GM19463 (cell line): ENCODE measurements around the gene HS1BP3.

Experiments
- ATAC-seq: cut with Tn5 transposase; IDR thresholded peaks from one replicate; pipeline ENCODE4 v1.9.1; 2021; ENCODE audit warnings: mild to moderate bottlenecking, moderate library complexity; ENCODE audit not compliant: unreplicated experiment

The HS1BP3 gene

DNA sequence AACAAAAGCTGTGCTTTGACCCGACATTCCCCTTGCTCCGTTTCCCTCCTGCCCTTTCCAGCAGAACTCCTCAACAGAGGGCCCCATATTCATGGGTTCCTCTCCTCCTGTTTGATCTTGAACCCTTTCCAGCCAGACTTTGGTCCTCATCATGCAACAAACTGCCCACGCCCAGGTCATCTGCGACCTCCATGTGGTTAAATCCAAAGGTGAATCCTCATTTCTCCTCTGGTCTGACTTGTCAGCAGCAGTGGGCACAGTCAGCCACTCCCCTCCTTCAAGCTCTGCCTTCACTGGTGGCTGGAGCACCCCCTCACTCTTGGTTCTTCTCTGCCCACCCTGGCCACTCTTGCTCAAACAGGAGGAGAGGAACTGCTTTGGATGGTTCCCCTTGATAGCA is 2.7 kb downstream of the HS1BP3 start:
- no peak for ATAC-seq

DNA sequence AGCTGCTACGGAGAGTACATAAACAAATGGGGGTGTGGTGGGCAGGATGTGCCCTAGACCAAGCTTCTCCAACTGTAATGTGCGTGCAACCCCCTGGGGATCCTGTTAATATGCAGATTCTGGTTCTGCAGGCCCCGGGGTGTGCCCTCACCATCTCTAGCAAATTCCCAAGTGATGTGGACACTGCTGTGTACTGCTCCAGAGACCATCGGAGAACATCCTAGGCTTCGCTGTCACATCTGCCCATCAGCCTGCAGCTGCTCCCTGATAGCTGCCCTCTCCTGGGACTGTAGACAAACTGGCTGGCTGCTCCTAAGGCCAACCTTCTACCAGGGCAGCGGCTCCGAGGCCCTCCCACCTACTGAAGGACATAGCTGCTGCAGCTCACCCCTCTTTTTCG is 3.2 kb downstream of the HS1BP3 start:
- ATAC-seq = no peak

DNA sequence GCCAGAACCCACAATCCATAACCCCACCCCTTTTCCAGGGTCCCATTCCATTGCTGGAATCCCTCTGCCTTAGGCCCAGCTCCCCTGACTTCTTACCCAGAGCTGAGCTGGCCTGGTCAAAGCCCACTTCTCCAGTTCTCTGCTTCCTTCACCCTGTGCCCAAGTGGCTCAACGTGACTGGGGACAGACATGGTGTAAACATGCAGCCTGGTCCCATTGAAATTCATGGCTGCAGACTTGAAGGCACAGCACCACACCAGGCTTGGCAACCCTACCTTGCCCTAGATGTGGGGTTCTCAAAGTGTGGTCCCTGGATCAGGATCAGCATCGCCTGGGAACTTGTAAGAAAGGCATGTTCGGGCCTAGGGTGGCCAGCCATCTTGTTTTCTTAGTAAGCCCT is 3.7 kb downstream of the HS1BP3 start:
- ATAC-seq = no peak

DNA sequence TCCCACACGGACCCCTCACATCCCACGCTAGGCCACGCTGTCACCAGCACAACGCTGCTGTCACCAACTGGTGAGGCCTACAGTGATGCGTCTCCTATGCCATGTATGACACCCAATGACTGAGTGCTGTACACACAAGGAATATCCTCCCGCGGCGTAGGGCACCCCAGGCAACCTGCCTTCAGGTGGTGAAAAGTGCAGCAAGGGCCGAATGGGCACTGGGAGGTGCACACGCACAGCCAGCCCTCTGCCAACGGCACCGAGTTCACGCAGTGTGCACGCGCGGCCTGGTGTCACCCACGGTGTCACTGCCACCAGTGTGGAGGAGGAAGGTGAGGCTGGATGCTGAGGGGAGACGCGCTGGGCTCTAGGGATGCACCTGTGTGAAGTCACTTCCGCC is 4.5 kb downstream of the HS1BP3 start:
- ATAC-seq = no peak

DNA sequence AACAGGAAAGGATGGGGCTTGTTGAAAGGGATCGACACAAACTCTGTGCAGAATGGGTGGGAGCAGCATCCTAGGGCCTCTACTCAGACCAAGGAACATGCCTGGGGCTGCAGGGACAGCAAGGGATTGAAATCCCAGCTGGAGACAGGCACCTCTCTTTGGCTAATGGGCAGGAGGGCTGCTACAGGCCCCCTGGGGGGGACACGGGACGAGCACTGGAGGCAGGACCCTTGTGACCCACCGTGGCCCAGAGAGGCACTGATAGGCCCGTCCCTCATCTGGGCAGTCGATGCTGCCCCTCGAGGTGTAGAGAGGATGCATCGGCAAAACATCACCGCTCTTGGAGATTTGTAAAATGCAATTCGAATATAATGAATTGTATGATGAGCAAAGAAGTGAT is 5.1 kb downstream of the HS1BP3 start:
- no peak for ATAC-seq

DNA sequence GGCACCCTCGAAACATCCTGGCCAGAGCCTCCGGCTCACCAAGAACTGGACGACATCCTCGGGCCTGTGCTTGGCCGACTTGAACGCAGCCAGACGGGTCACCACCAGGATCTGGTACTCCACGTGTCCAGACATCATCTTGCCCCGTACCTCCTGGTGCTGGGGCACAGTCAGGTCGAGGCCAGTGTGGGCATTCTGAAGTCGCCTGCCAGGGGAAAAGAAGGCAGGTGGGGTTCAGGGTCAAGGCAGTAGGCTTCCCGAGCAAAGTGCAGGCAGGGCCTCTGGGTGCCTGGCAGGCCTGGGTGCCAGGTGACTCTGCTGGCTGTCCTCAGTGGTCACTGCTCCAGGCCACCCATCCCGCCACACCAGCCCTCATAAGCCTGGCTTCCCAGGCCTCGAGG is 5.6 kb downstream of the HS1BP3 start:
- no peak for ATAC-seq

DNA sequence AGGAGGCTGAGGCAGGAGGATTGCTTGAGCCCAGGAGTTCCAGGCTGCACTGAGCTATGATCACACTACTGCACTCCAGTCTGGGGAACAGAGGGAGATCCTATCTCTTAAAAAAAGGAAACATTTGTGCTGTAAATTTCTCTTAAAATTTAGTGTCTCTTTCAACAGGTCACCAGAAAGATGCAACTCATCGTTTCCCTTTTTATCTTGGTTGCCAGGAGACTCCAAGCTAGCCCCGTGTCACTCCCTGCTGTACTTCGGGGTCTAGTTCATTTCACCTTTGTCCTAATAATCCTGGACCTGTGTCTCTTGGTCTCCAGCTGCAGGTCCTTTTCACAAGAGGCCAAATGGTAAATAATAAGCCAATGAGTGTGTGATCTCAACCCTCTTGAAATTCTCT is 7.1 kb downstream of the HS1BP3 start:
- ATAC-seq = no peak

DNA sequence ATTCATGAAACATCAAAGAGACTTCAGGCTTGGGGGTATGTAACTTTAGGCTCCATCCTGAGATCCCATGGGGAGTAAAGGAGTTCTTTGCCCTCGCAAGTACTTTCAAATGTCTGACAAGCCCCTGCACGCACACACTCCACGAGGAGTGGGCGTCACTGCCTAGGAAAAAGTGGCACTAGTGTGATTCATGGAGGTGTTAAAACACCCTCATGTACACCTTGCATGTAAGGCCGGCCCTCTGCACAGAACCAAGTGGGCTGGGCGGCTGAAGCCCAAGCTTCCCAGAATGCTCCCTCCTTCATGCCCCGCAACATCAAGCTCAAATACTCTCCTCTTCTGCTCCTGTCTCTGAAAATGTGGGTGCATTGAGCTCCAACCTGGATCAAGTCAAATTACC is 7.8 kb downstream of the HS1BP3 start:
- ATAC-seq = no peak

DNA sequence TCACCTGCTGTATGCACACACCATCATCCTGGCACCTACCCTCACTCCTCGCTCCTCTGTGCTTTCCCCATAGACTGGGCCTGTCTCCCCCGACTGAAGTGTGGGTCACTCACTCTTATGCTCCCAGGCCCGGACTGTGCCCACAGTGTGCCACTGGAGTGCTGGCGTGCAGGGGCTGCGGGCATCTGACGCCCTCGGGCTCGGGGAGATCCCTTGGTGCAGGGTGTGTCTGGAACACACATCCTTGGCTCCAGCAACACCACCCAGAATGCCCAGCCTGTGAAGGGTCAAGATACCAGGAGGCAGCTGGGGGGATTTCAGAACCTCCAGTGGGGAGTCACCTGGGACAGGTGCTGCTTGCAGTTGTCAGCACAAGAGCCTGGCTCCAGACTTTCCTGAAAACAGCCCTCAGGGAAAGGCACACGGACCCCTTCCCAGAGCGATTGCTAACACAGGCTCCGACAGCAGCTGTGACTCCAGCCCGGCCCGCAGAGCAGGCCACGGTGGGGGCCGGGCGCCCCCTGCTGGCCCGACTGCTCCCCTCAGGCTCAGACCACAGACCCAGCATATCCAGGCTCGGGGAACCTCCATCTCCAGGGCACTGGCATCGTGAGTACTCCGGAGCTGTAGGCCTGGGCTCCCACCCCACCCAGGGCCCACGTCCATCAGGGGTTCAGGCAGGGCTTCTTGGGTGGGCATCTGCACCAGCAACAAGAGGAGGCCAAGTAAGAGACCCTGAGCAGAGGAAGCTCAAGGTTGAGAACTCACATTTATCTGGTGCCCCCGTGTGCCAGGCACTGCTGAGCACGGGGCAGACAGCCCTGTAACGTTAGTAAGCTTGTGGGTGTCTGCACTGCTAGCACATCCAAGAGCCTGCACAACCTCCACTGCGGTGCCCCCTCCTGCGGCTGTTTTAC is 8.6 kb downstream of the HS1BP3 start:
- ATAC-seq = peak; percentile 99

DNA sequence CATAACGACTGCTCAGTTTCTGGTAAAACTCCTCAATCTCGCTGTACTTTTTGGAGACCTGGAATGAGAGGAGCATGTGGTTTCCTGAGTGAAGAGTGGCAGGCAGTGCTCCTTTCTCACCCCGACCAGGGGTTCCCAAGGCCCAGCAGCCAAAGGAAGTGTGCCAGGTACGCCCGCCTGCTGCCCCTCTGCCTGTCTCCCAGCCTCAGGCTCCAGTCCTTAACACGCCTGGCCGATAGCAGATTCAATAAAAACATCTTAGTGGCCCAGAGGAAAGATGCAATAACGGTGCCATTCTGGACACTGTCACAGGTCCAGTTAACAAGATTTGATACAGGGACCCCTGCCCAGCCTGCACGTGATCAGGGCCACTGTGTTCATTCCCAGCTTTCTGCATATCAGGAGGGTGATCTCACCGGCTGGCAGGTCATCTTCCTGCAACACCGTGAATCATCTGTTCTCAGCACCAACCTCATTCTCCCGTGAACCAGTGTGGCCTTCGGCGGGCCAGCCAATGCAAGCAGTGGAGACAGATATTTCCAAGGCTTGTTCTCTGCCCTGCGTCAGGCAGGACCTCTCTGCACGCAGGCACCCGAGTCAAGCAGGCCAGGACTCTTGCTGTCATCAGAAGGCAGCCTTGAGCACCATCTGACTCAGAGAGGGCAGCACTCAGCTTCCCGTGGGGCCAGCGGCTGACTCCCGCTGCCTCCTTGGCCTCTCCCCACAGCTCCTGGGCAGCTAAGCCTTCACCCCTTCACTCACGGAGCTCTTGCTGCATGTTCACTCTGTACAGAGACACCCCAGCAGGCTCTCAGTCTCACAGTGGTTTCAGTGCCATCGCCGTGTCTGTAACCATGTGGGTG is 9.5 kb downstream of the HS1BP3 start:
- ATAC-seq = no peak

DNA sequence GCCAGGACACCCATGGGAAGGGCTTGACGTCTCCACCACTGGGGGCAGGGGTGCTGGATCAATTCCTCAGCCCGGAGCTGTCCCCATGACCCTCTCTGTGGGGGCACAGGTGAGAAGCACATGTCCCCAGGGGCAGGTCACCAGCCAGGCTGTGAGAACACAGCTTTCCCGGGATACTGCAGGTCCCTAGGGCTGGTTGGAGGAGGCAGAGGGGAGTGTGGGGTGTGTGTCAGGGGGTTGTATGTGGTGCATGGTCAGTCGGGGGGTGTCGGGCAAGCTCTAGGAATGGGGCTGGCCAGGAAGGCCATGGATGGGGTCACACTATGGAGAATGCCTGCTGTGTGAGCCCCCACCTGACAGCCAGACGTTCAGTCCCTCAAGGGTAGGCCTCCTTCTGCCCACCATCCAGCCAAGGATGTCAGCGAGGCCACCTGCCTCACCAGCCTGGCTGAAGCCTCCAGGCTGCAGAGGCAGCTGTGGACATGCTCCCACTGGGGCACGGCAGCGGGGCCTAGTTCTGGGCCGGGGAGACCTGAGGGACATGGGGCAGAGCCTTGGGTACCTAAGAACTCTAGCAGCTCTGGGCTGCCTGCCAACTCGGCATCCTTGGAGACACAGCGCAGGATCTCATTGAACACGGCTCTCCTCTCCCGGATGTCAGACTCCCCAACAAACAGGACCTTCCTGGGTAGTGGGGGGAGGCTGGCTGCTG is 10.3 kb downstream of the HS1BP3 start:
- no peak for ATAC-seq

DNA sequence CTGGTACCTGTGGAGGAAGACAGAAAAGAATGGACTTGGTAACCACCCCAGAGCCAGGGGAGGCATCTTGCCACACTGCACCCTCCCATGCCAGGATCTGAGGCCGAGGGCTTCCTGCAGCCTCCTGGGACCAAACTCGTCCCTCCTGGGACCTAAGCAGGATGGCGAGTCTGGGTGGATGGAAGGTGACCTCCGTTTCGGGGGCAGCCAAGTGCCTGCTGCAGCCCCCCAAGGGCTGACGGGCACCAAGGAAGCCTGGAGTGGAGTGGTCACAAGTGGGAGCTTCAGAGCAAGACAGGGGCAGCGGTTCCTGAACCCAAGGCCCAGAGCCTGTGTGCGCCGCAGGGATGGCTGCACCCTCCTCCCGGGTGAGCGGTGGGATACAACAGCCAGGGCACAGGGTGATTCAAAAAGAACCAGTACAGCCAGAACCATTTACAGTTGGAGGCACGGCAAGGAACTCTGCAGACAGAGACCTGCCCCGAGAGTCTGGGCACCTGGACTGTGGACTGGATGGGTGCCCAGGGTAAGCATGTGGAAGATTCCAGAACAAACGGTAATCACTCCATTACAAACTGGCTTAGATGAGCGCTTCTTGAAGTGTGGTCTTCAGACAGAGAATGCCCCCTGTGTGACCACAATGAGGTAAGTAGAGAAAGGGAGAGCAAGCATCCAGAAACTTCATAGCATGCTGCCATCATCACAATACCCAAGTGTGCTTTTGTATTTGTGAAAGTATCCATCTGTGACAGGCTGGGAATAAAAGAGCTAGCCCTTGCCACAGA is 12.1 kb downstream of the HS1BP3 start:
- no peak for ATAC-seq

DNA sequence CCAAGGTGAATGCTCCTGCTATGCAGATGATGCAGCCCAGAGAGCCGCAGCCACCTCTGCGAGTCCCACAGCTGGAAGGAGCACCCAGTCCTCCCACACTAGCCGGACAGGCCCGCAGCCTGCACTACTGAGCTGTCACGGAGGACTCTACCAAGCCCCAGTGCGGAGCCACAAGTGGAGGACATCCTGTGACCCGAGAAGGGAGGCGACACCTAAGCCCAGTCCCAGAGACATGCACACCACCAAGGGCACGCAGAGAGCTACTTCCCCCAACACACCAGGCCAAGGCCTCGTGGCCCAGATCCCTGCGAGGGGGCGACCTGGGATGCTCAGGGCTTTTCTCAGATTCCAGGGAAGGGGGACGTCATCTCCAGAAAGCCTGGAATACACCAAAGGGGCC is 12.9 kb downstream of the HS1BP3 start:
- no peak for ATAC-seq

DNA sequence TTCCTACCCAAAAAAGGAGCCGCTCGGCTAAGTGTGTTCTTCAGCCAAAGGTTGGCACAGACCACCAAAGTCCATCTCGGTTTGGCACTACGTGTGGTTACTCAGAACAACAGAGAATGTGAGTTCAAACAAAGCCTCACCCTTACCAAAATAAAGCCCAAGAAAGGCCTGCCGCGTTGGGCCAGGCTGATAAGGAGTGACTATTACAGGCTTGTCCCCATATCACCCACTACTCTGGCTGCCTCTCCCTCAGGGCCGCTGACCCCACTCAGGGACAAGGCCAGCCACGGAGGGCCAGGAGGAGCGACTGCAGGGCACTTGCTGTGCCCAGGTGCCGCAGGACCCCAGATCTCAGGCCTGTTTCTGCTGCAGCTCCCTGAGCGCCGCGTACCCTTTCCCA is 13.8 kb downstream of the HS1BP3 start:
- no peak for ATAC-seq

DNA sequence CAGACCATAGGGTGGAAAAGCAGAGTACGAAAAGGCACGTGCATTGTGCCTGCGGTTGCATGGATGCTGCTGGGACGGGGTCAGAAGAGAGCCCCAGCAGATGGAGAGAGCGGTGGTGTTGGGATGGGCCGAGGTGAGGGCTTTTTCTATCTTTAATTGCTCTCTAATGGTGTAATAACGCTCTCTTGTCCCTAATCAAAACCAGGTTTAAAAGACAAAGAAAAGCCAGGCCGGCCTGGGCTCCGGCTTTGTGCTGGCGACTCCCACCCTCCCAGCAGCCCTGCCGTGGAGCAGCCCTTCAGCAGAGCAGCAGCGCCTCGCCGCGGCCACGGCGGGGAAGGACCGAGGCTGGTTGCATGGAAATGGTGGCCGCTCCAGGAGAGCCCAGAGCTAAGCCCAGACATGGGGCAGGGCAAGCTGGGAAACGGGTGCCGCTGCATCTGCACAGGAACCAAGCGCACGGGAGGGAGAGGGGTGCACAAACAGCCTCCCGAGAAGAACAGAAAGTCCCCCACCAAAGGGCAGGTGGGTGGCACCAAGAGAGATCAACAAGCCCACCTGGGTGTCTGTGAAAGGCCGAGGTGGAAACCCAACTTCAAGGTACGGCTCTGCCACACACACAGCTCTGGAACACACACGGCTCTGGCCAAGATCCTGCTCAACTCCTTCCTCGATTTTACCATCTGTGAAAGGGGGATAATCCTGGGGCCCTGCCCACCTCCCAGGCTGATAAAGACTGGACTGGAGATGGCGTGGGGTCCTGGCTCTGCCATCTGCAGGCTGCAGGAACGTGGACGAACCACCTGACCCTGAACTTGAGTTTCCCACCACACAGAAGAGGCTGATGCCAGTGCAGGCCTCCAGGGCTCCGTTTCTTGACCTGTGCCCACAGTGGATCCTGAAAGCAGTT is 15.0 kb downstream of the HS1BP3 start:
- ATAC-seq = peak; percentile 68

DNA sequence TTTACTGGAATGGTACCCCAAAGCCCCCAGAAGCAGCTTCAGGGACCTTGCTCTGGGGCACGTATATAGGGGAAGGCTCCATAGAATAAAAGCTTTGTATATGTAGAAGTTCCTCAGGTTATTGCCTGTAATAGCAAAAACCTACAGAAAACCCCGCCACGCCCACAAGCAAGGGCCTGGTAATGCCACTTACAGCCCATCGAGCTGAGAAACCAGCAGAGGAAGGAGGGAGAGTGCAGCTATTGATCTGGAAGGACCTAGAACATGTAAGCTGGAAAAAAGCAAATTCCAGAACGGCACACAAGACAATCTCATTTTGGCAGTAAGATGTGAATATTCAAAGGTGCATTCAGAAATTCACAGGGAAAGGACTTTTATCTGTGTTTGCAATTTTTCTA is 15.8 kb downstream of the HS1BP3 start:
- ATAC-seq = no peak

DNA sequence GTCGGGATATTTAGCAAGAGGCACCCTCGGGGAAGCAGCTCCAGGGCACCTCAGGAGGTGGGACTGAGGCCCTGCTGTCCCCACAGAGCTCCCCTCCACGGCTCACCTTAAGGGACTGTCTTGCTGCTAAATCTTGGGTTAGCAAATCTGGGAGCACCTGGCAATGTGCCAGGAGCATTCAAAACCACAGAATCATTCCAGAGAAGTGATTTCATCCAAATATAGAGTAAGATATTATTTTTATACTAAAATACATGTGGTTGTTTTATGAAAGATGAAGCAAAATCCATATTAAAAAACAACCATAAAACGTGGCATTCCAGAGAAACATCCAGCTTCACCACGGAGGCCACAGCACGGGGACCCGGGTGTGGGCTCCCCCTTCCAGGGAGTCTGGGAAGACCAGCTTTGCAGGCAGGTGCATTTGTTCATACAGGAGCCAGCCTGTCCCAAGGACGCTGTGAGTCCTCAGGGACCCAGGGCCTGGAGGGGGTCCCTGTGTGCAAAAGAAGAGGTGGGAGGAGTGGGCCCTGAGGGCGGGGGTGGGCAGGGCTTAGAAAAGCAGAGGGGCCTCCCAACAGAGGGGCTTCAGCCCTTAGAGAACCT is 16.3 kb downstream of the HS1BP3 start:
- no peak for ATAC-seq

DNA sequence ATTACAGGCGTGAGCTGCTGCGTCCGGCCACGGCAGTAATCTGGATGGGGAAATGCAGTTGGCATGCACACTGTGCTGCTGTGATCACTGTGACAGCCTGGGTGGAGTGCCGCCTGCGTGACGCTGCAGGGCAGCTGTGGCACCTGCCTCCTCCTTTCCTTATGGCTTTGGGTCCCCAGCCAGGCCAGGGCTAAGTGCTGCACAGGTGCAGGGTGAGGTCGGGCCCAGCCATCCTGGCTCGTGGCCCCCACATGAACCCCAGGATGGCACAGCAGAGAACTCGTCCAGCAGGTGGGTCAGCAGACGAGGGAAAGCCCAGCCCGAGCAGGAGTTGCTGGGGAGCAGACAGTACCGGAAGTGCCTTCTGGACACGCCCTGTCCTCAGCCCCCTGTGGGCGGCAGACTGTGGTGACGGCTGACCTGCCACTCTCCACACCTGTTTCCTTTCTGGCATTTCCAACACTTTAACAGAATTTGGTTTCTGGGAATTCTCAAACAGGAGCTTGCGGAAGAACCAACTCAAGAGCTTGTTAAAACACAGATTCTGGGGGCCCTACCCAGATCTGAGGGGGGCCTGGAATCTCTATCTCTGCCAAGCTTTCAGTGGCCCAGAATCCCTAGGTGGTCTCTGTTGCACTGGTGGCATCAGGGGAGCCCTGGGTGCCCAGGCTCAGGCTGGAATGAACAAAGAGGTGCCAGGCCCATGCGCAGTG is 16.9 kb downstream of the HS1BP3 start:
- no peak for ATAC-seq

DNA sequence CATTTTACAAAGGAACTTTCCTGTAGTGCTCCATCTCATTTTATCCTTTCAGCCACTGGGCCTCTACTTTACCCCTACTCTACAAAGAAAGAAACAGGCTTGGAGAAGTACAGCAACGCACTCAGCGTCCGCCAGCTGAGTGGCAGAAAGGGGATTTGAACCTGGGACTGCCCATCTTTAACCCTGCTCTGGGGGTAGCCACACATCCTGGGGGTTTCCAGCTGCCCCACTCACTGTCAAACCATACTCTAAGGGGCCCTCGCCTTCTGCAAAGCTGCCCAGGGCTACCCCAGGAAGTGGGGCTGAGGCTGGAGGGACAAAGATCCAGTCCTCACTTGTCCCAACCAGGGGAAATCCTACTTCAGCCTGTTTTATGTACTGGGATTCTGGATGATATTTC is 17.9 kb downstream of the HS1BP3 start:
- no peak for ATAC-seq
